Natural killer cell (primary cell): ENCODE measurements around the gene SSNA1. TPM values are rescaled to one million over a fixed set of nuclear protein-coding genes. Genes with fewer than 3 reads are reported as not detected.

ENCODE experiments used
- ATAC-seq, 3 donors: fragments of 150-1000 bp in 2 of 3; fragments of 200-7000 bp in 1 of 3; cut with Tn5 transposase; 1 replicate in 1 of 3; 2 replicates in 2 of 3; pipeline ENCODE4 v1.10.0; 2021; ENCODE audit warnings: mild to moderate bottlenecking in 2 of 3, moderate library complexity in 2 of 3
- DNase-seq, 2 donors: peaks; one replicate each; pipeline versions ENCODE4 v3.0.0 to v3.0.0-alpha.2; 2013 to 2021; ENCODE audit warnings: mixed read lengths in 1 of 2
- H3K27ac ChIP-seq: one replicate; pipeline ENCODE4 v1.5.1; 2013; ENCODE audit warnings: mild to moderate bottlenecking, low read length
- H3K27me3 ChIP-seq: one replicate; pipeline ENCODE4 v1.6.1; 2013; ENCODE audit warnings: low read length; ENCODE audit not compliant: control insufficient read depth, insufficient read depth
- H3K36me3 ChIP-seq: one replicate; pipeline ENCODE4 v1.6.1; 2013; ENCODE audit warnings: low read length; ENCODE audit not compliant: control insufficient read depth, insufficient read depth
- H3K4me1 ChIP-seq: one replicate; pipeline ENCODE4 v1.6.1; 2013; ENCODE audit warnings: low read length; ENCODE audit not compliant: control insufficient read depth, insufficient read depth
- H3K4me3 ChIP-seq: one replicate; pipeline ENCODE4 v1.5.1; 2013; ENCODE audit warnings: low read length
- H3K9me3 ChIP-seq: one replicate; pipeline ENCODE4 v1.6.1; 2013; ENCODE audit warnings: low read length; ENCODE audit not compliant: control insufficient read depth, insufficient read depth
- H3K27ac Mint-ChIP-seq, 2 donors: one replicate each; pipeline ENCODE4 v1.8.0; 2022; ENCODE audit warnings: mild to moderate bottlenecking in 2 of 2, mixed read lengths in 2 of 2, moderate library complexity in 1 of 2
- H3K27me3 Mint-ChIP-seq, 2 donors: one replicate each; pipeline ENCODE4 v1.8.0; 2022; ENCODE audit warnings: low read depth in 2 of 2, mixed read lengths in 2 of 2
- H3K36me3 Mint-ChIP-seq: one replicate; pipeline ENCODE4 v1.8.0; 2022; ENCODE audit warnings: mixed read lengths
- H3K4me1 Mint-ChIP-seq, 2 donors: one replicate each; pipeline ENCODE4 v1.8.0; 2022; ENCODE audit warnings: mixed read lengths in 2 of 2
- H3K4me3 Mint-ChIP-seq: one replicate; pipeline ENCODE4 v1.8.0; 2022; ENCODE audit warnings: mild to moderate bottlenecking, moderate library complexity, mixed read lengths
- H3K9me3 Mint-ChIP-seq, 2 donors: one replicate each; pipeline ENCODE4 v1.8.0; 2022; ENCODE audit warnings: mixed read lengths in 2 of 2
- CTCF ChIP-seq: fragments of 200-600 bp; IDR thresholded peaks from one replicate; pipeline ENCODE4 v1.8.0; 2022; ENCODE audit warnings: antibody characterized with exemption
- WGBS: methylation state at CpG from one replicate; pipeline ENCODE4 v1.1.7; 2013; ENCODE audit warnings: missing lambda C conversion rate; ENCODE audit not compliant: insufficient coverage; 5-methylcytosine and 5-hydroxymethylcytosine counted together
- intact Hi-C: fragments of 100-400 bp; cut with micrococcal nuclease; formaldehyde crosslinking; loops from one replicate; pipeline ENCODE4 v1.14.2; 2022
- total RNA-seq, 4 donors: library from RNA; stranded (reverse); fragments of 120-200 nt in 1 of 4; gene quantifications; one replicate each; pipeline versions ENCODE4 v1.2.3 to v1.2.4, GENCODE V29; 2013 to 2022

SSNA1 gene
- total RNA-seq, 3 donors from 2014 or later (not counting 1 experiment from before 2014, with no cell fraction given): 45.1 to 53.5 (median 52.2) TPM

- peaks cover 22% of the 10 kb centered on the region for H3K4me1 ChIP-seq
- Mint-ChIP-seq H3K27ac (no peak overlapping the region), H3K27me3 (peaks cover 22 to 46% of the 10 kb centered on the region in 2 donors), H3K4me3 (peak overlapping the region; percentile 55), H3K9me3 (no peaks in the 10 kb centered on the region), H3K4me1 (peaks cover 0 to 5% of the 10 kb centered on the region in 2 donors), H3K36me3 (no peaks in the 10 kb centered on the region)
- H3K9me3 ChIP-seq: no peaks in the 10 kb centered on the region
- H3K27me3 ChIP-seq: peaks cover 56% of the 10 kb centered on the region
- ATAC-seq (no peak), DNase-seq (no peak)
- H3K27ac ChIP-seq: no peak overlapping the region
- no peaks in the 10 kb centered on the region for H3K36me3 ChIP-seq
- TF ChIP-seq CTCF: no peak
- WGBS: 52% methylated on average over 26 of the region's 26 CpGs
- intact Hi-C loops: no loop called here
- no peak overlapping the region for H3K4me3 ChIP-seq
These were observed 25.1 kb upstream of the SSNA1 start for GRCh38 chr9:137163365-137163715.

GRCh38 chr9:137163805-137164204 lies 24.7 kb upstream of the SSNA1 start:
- Mint-ChIP-seq H3K27me3 (peaks cover 21 to 45% of the 10 kb centered on the region in 2 donors), H3K36me3 (no peaks in the 10 kb centered on the region), H3K4me3 (peak overlapping the region; percentile 55), H3K27ac (no peak overlapping the region), H3K9me3 (no peaks in the 10 kb centered on the region), H3K4me1 (peaks cover 0 to 5% of the 10 kb centered on the region in 2 donors)
- peaks cover 53% of the 10 kb centered on the region for H3K27me3 ChIP-seq
- peaks cover 17% of the 10 kb centered on the region for H3K4me1 ChIP-seq
- no peaks in the 10 kb centered on the region for H3K36me3 ChIP-seq
- ATAC-seq (no peak), DNase-seq (no peak)
- 91% methylated on average over 22 of the region's 22 CpGs for WGBS
- TF ChIP-seq CTCF: no peak
- H3K4me3 ChIP-seq: no peak overlapping the region
- no peak overlapping the region for H3K27ac ChIP-seq
- H3K9me3 ChIP-seq: no peaks in the 10 kb centered on the region
- intact Hi-C loops: no loop called here

- Histone ChIP-seq H3K4me1 (peaks cover 9% of the 10 kb centered on the region), H3K9me3 (no peaks in the 10 kb centered on the region), H3K4me3 (no peak overlapping the region), H3K27ac (no peak overlapping the region), H3K27me3 (peaks cover 46% of the 10 kb centered on the region), H3K36me3 (no peaks in the 10 kb centered on the region)
- no peak overlapping the region for H3K27ac Mint-ChIP-seq
- H3K4me3 Mint-ChIP-seq: no peak overlapping the region
- 91% methylated on average over 33 of the region's 34 CpGs for WGBS
- no peak for ATAC-seq
- TF ChIP-seq CTCF: no peak
- DNase-seq: no peak
- no peaks in the 10 kb centered on the region for H3K9me3 Mint-ChIP-seq
- H3K4me1 Mint-ChIP-seq: no peaks in the 10 kb centered on the region
- H3K27me3 Mint-ChIP-seq: peaks cover 13 to 39% of the 10 kb centered on the region in 2 donors
- intact Hi-C loops: no loop called here
- H3K36me3 Mint-ChIP-seq: no peaks in the 10 kb centered on the region
These were observed 23.9 kb upstream of the SSNA1 start for GRCh38 chr9:137164370-137165249.
